LNCAP (cell line): ENCODE results near the gene BRIP1.

Source experiments
- TF ChIP-seq, protein P1 (sequence below): fragments of 450-650 bp; IDR thresholded peaks from 2 replicates; pipeline ENCODE4 v1.5.1; 2017; ENCODE audit warnings: mild to moderate bottlenecking

Gene BRIP1

DNA sequence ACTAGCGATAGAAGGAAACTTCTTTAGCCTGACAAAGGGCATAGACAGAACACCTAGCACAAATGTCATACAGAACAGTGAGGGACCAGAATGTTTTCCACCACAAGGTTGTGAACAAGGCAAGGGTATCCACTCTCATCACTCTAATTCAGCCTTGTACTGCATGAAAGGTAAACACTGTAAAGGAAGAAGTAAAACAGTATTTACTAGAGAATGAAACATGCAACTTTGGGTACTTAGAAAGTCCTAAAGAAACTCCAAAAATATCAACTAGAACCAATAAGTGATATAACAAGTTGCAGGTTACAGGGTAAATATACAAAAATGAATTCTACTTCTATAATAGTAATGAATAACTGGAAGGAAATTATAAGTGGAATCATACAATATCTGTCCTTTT is 32.2 kb downstream of the BRIP1 start:
- TF ChIP-seq, protein P1, sequence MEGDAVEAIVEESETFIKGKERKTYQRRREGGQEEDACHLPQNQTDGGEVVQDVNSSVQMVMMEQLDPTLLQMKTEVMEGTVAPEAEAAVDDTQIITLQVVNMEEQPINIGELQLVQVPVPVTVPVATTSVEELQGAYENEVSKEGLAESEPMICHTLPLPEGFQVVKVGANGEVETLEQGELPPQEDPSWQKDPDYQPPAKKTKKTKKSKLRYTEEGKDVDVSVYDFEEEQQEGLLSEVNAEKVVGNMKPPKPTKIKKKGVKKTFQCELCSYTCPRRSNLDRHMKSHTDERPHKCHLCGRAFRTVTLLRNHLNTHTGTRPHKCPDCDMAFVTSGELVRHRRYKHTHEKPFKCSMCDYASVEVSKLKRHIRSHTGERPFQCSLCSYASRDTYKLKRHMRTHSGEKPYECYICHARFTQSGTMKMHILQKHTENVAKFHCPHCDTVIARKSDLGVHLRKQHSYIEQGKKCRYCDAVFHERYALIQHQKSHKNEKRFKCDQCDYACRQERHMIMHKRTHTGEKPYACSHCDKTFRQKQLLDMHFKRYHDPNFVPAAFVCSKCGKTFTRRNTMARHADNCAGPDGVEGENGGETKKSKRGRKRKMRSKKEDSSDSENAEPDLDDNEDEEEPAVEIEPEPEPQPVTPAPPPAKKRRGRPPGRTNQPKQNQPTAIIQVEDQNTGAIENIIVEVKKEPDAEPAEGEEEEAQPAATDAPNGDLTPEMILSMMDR, result no peak

DNA sequence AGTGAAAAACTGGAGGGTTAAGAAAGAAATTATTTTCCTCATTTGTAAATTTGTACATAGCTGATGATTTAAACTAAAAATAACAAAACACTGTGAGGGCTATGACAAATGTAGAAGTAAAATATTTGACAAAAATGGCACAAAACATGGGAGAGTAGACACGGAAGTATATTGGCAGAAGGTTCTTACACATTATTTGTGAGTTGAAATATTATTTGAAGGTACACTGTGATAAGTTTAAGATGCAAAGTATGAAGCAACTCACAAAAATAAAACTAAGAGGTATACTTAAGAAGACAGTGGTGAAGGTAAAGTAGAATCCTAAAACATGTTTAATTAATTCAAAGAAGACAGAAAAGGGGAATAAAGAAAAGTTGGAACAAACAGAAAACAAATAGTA is 34.6 kb downstream of the BRIP1 start:
- TF ChIP-seq, protein P1, result no peak

DNA sequence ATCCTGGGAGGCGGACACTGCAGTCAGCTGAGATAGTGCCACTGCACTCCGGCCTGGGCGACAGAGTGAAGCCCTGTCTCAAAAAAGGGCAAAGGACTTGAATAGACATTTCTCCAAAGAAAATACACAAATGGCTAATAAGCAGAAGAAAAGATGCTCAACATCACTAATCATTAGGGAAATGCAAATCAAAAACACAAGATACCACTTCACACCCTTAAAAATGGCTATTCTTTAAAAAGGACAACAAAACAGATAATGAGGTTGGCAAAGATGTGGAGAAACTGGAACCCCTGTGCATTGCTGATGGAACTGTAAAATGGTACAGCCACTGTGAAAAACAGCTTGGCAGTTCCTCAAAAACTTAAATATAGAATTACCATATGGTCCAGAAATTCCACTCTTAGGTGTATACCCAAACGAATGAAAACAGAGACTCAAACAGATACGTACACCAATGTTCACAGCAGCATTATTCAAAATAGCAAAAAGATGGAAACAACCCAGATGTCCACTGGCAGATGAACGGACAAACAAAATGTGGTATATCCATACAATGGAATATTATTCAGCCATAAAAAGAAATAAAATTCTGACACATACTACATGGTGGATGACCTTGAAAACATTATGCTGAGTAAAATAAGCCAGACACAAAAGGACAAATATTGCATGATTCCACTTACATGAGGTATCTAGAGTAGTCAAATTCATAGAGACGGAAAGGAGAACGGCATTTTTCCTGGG is 35.5 kb downstream of the BRIP1 start:
- TF ChIP-seq, protein P1, result no peak

DNA sequence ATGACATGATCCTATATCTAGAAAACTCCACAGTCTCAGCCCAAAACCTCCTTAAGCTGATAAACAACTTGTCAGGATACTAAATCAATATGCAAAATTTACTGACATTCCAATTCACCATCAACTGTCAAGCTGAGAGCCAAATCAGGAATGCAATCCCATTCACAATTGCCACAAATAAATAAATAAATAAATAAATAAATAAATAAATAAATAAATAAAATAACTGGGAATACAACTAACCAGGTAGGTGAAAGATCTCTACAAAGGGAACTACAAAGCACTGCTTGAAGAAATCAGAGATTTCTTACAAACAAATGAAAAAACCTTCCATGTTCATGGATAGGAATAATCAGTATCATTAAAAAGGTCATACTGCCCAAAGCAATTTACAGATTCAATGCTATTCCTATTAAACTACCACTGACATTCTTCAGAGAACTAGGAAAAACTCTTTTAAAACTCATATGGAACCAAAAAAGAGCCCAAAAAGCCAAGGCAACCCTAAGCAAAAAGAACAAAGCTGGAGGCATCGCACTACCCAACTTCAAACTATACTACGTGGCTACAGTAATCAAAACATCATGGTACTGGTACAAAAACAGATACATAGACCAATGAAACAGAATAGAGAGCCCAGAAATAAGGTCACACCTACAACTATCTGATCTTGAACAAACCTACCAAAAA is 37.7 kb downstream of the BRIP1 start:
- TF ChIP-seq, protein P1, result no peak

DNA sequence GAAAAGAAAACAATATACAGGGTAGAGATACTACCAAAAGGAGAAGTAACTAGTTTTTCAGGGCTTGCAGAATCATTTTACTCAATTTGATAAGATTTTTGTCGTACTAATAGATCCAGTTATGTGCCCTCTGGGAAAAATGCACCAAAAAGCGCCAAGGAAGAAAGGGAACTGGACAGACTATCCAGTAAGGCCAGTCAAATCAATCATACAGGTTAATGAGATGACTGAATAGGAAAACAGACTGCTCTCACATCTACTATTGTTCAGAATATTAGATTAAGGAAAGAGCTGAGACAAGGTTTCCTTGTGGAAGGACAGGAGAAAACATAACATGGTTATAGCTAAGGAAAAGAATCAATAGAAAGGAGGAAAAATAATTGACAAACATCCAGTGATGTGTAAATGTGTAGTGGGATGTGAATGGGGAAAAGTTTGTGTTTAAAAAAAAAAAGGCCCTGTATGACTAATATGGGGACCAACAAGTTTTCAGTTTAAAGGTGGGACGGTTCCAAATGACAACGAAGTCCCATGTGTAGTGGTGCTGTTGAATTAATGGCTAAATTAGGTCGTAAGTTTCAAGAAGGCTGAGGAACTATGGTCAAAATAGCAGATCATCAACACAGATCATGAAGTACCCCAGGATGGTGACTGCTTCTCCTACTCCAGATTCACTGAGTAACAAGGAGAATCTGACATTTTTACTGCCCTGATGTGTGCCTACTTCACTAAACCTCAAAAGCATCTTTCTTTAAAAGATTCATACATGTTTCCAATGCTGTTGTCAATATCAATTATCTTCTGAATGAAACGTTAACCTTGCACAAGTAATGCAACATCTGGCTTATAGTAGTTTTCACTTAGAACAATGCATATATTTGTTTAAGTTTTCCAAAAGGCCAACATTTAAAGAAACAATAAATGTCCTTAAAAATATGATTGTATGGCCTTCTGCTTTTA is 40.7 kb downstream of the BRIP1 start:
- TF ChIP-seq, protein P1, result no peak

DNA sequence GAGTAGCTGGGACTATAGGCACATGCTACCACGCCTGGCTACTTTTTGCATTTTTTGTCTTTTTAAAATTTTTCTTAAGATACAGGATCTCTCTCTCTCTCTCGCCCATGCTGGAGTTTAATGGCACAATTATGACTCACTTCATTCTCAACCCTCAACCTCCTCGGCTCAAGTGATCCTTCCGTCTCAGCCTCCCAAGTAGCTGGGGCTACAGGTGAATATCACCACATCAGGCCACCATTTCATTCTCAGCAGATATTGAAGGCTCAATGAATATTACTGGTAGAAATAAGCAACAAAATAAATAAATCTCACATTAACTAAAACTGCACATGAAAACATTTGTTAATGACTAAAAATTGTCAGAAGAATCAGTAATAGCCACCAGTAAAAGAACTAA is 41.7 kb downstream of the BRIP1 start:
- TF ChIP-seq, protein P1, result no peak

DNA sequence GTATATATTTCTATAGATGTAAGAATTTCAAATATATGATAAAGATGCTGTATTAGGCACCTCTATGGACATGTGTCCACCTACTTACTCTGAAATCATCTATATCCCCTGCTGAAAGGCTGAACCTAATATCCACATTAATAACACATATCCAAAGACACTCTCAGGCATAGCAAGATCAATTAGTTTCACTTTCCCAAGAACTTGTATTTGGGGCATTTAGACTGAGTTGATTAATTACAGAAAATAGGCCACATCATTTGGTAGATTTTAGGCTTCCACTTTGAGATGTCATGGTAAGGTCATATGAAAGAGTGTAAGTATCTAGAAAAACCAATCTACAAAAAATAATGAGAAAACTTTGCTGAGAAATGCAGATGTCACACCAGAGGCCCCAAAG is 45.1 kb downstream of the BRIP1 start:
- TF ChIP-seq, protein P1, result no peak
